HUES6 (cell line): ENCODE data around the gene PCBP3.

ENCODE experiments used
- H3K27ac ChIP-seq: 2 replicates; pipeline ENCODE4 v1.7.0; 2013; ENCODE audit warnings: low read depth, mild to moderate bottlenecking, low read length, inconsistent platforms
- H3K27me3 ChIP-seq: 2 replicates; pipeline ENCODE4 v1.6.1; 2013; ENCODE audit warnings: low read length; ENCODE audit not compliant: control insufficient read depth, insufficient read depth
- H3K36me3 ChIP-seq: 2 replicates; pipeline ENCODE4 v1.6.1; 2013; ENCODE audit warnings: low read length; ENCODE audit not compliant: control insufficient read depth, insufficient read depth
- H3K4me1 ChIP-seq: 2 replicates; pipeline ENCODE4 v1.6.1; 2013; ENCODE audit warnings: low read length; ENCODE audit not compliant: control insufficient read depth, insufficient read depth
- H3K4me3 ChIP-seq: 2 replicates; pipeline ENCODE4 v1.5.1; 2013; ENCODE audit warnings: low read depth, low read length
- H3K9ac ChIP-seq: one replicate; pipeline ENCODE4 v1.6.1; 2013; ENCODE audit warnings: mild to moderate bottlenecking, low read length
- H3K9me3 ChIP-seq: 2 replicates; pipeline ENCODE4 v1.6.1; 2013; ENCODE audit warnings: low read depth, low read length; ENCODE audit not compliant: control insufficient read depth, insufficient read depth

Gene PCBP3

DNA sequence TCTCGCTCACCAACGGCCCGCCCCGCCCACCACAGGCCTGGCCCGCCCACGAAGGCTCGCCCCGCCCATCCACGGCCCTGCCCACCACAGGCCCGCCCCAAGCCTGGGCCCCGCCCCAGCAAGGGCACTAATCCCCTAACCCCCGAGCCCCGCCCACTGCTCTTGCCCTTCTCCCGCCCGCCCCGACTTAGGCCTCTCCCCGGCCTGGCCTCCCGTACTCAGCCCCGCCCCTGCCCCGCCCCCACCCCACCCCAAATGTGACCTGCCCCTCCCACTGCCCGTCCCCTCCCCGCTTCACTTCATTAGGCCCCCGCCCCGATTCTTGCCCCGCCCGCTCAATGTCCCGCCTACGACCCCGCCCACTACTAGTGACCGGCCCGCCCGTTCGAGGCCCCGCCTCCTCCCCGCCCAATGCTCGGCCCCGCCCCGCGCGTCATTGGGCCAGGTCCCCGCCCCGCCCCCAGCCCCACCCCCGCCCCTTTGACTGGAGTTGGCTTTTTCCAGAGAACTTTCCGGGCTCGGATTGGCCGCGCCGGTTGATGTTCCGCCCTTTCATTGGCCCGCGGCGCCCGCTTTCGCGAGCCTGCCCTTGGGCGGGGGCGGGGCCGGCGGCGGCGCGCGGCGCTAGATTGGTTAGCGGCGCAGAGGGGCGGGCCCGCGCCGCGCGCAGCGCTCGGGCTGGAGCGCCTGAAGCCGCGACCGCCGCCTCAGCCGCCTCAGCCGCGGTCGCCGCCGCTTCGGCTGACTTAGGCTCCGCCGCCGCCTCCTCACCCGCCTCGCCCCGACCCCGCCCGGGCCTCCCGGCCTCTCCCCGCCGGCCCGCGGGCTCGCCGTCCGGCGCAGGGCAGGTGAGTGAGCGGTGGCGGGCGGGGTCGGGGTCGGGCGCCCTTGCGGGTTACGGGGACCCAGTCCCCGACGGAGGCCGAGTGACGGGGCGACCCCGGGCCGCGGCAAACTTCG is at the start of gene PCBP3:
Gene PCBP3 (plus strand): TSS at position 705 of the 960 bp plus-strand sequence. CDS start 206,361 bp downstream, outside the sequence.
- Histone ChIP-seq H3K9me3 (no peaks in the 10 kb centered on the region; the same call in 1 of the 2 replicates), H3K27ac (no peak within 1 kb of the TSS), H3K9ac (no peak within 1 kb of the TSS), H3K27me3 (peaks cover 36% of the 10 kb centered on the region), H3K36me3 (no peaks in the 10 kb centered on the region), H3K4me3 (peak within 1 kb of the TSS; percentile 62), H3K4me1 (peaks cover 13% of the 10 kb centered on the region)

DNA sequence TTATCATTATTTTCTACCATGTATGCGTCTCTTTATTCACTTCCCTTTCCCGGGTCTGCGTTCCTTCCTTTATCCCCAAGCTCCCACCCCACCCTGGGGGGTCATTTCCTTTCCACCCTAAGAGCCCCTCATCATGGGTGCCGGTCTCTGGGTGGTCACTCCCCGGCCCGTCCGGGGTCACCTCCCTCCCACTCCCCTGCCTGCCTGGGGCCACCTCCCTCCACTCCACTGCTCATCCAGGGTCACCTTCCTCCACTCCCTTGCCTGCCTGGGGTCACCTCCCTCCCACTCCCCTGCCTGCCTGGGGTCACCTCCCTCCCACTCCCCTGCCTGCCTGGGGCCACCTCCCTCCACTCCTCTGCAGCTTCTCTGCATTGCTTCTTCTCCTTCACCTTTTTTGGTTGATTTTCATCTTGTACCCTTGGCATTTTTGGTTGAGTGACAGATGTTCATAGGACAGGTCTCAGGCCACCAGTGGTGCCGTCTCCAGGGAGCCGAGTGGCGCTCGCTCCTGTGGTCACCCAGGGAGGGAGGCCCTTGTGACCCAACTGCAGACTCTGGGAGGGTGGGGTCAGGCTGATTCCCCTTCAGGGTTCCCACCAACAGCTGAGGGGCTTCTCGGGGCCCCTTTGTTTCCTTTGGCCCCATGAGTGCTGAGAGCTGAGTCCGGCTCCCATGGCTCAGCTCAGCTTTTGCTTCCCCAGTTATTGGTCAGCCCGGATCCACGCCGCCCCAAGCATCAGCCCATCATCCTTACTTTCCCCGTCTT is 48.6 kb upstream of the PCBP3 start:
- H3K27ac ChIP-seq, result no peak overlapping the region
- H3K4me1 ChIP-seq, result no peaks in the 10 kb centered on the region
- H3K9me3 ChIP-seq, result peaks cover 5% of the 10 kb centered on the region; the same call in 1 of the 2 replicates
- H3K4me3 ChIP-seq, result no peak overlapping the region
- H3K27me3 ChIP-seq, result peaks cover 19% of the 10 kb centered on the region
- no peak overlapping the region for H3K9ac ChIP-seq
- no peaks in the 10 kb centered on the region for H3K36me3 ChIP-seq

DNA sequence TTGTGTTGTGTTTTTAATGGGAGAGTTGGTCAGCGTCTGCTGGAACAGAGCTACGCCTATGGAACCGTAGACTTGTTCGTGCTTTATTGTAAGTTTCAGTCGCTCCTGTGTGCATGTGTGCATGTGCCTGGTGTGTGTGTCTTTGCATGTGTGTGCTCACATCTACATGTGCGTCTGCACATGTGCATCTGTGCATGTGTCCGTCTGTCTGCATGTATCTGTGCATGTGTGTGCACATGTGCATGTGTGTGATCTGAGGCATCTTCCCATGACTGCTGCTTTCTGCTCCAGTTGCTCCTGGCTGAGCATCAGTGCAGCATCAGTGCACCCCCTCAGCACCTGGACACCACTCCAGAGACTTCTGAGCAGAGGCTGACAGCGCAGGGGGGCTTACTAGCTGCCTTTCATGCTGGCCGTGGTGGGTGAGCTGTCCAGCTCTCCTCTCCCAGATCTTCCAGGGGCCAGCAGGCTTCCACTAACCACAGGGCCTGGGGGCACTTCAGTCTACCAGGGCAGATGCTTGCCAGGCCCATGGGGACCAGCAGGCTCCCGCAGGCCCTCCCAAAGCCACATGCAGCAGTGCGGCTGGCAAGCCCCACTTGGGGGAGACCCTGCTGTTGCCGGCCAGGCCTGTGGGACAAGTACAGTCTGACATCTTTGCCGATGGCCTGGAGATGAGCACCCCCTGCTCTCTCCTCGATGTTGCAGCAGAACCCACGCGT is 47.8 kb upstream of the PCBP3 start:
- H3K9ac ChIP-seq, result no peak overlapping the region
- no peaks in the 10 kb centered on the region for H3K4me1 ChIP-seq
- H3K36me3 ChIP-seq, result no peaks in the 10 kb centered on the region
- H3K9me3 ChIP-seq, result peaks cover 13% of the 10 kb centered on the region
- peaks cover 16% of the 10 kb centered on the region for H3K27me3 ChIP-seq
- H3K27ac ChIP-seq, result no peak overlapping the region
- no peak overlapping the region for H3K4me3 ChIP-seq

DNA sequence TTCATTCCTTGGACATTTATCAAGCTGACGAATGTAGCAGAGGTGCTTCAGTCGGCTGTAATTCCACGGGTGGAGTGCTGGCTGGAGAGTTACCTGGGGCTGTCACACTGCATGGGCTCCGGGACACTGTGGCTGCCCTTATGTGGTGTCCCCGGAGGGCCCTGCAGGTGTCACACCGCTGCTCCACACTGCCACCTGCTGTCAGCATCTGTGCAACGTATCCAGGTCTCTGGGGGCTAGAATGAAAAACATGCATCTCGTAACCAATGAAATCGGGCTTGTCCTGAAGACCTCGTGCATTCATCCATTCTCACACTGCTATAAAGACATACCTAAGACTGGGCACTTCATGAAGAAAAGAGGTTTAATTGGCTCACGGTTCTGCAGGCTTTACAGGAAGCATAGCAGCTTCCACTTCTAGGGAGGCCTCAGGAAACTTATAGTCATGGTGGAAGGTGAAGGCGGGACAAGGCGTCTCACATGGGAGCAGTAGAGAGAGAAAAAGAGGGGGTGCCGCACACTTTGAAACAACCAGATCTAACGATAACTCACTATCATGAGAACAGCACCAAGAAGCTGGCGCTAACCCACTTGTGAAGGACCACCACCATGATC is 46.7 kb upstream of the PCBP3 start:
- no peak overlapping the region for H3K4me3 ChIP-seq
- no peaks in the 10 kb centered on the region for H3K36me3 ChIP-seq
- no peak overlapping the region for H3K9ac ChIP-seq
- no peak overlapping the region for H3K27ac ChIP-seq
- H3K4me1 ChIP-seq, result no peaks in the 10 kb centered on the region
- peaks cover 7% of the 10 kb centered on the region; the same call in 1 of the 2 replicates for H3K27me3 ChIP-seq
- H3K9me3 ChIP-seq, result peaks cover 15% of the 10 kb centered on the region

DNA sequence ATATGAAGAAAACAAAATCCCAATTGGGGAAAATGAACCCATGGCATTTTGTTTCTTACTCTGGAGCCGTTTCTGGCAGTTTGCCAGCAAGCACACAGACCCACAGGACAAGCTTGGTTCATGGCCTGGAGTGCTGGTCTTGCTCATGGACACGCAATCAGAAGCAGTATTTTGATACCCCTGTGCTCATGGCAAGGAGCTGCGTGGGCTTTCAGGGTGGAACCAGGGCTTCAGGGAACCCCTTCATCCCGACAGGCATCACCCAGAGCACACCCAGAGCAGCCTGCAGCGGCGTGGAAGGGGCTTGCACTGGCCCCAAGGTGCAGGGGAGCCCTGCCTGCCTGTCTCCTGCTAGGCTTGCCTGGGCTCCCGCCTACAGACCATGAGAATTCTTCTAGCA is 45.4 kb upstream of the PCBP3 start:
- Histone ChIP-seq H3K27ac (no peak overlapping the region), H3K9me3 (peaks cover 17% of the 10 kb centered on the region), H3K4me3 (no peak overlapping the region), H3K27me3 (peaks cover 7% of the 10 kb centered on the region; the same call in 1 of the 2 replicates), H3K36me3 (no peaks in the 10 kb centered on the region), H3K9ac (no peak overlapping the region), H3K4me1 (no peaks in the 10 kb centered on the region)

DNA sequence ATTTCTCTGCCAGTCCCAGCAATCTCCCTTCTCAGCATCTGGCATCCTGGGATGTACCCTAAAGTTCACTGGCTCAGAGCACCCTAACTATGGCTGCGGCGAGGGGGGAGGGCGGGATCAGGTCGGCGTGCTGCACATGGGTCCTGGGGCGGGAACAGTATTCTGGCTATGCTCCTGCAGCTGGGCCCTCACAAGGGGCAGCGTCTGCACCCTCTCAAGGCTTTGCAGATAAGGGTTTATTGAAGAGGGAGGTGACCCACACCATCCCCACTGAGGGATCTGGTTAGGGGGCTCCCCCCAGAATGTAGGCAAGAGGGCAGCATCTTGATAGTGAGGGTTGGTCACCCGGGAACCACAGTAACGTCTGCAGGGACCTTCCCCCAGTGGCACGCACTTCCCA is 44.9 kb upstream of the PCBP3 start:
- Histone ChIP-seq H3K9ac (no peak overlapping the region), H3K9me3 (peaks cover 20% of the 10 kb centered on the region), H3K4me3 (no peak overlapping the region), H3K4me1 (no peaks in the 10 kb centered on the region), H3K27me3 (peaks cover 7% of the 10 kb centered on the region; the same call in 1 of the 2 replicates), H3K36me3 (no peaks in the 10 kb centered on the region), H3K27ac (no peak overlapping the region)

DNA sequence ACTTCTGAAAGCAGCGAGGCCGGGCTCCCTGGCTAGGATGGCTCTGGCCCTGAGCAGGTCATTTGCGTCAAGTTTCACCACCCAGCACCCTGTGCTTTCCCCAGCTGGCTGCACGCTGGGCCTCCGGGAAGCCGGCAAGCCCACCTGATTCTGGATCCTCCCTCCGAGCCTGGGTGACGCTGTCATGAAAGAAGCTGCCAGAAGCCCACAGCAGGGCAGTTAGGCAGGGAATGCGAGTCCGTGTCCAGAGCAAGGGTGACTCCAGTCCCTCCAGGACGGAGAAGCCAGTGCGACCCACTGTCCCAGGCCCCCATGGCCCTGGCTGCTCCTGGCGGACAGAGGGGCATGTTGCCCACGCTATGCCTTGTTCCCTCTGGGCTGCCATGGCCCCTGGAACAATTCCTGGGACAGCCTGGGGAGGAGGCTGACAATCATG is 44.4 kb upstream of the PCBP3 start:
- Histone ChIP-seq H3K27ac (no peak overlapping the region), H3K9me3 (peaks cover 21% of the 10 kb centered on the region), H3K36me3 (no peaks in the 10 kb centered on the region), H3K4me1 (no peaks in the 10 kb centered on the region), H3K4me3 (no peak overlapping the region), H3K27me3 (peaks cover 7% of the 10 kb centered on the region; the same call in 1 of the 2 replicates), H3K9ac (no peak overlapping the region)

DNA sequence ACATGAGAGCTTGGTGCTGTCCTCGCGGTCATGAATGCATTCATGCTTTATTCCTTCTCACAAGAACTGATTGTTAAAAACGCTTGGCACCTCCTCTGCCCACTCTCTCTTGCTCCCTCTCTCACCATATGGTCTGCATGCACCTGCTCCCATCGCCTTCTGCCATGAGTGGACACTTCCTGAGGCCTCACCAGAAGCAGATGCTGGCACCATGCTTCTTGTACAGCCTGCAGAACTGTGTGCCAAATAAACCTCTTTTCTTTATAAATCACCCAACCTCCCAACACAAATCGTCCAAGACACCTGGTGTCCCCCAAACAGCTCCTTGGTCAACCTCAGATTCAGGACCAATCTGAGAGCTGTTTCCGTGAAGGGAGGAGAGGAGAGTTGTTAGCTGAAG is 43.3 kb upstream of the PCBP3 start:
- Histone ChIP-seq H3K27ac (no peak overlapping the region), H3K36me3 (no peaks in the 10 kb centered on the region), H3K4me3 (no peak overlapping the region), H3K9me3 (peaks cover 21% of the 10 kb centered on the region), H3K27me3 (peaks cover 7% of the 10 kb centered on the region; the same call in 1 of the 2 replicates), H3K4me1 (no peaks in the 10 kb centered on the region), H3K9ac (no peak overlapping the region)

DNA sequence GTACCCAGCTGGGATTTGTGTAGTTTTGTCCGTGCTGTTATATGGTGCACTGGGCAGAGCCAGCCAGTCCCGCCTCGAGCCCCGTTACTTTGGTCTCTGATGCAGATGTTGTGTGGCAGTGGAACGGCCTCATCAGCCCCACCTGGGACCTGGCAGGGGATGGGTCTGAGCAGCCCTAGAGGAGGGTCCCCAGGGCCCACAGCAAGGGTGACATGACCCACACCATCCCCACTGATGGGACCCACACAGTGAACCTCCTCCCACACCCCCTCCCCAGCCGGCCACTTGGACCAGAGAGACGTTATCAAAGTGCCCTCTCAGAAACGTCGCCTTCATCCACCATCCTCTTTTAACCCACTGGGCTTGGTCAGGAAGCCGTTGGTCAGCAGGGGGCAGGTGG is 42.0 kb upstream of the PCBP3 start:
- H3K4me3 ChIP-seq, result no peak overlapping the region
- no peak overlapping the region for H3K9ac ChIP-seq
- peaks cover 7% of the 10 kb centered on the region; the same call in 1 of the 2 replicates for H3K27me3 ChIP-seq
- no peaks in the 10 kb centered on the region for H3K4me1 ChIP-seq
- H3K9me3 ChIP-seq, result peaks cover 21% of the 10 kb centered on the region
- H3K36me3 ChIP-seq, result no peaks in the 10 kb centered on the region
- no peak overlapping the region for H3K27ac ChIP-seq

DNA sequence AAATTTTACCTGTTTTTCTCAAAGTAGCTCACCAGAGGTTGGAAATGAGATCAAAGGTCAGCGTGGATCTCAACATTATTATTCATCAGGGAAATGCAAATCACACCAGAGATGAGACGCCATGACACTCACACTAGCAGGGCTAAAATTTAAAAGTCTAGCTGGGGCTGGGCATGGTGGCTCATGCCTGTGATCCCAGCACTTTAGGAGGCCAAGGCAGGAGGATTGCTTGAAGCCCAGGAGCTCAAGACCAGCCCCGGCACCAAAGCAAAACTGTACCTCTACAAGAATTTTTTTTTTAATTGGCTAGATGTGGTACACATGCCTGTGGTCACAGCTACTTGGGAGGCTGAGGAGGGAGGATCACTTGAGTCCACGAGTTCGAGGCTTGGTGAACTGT is 41.4 kb upstream of the PCBP3 start:
- Histone ChIP-seq H3K4me1 (no peaks in the 10 kb centered on the region; the same call in 1 of the 2 replicates), H3K27ac (no peak overlapping the region), H3K36me3 (no peaks in the 10 kb centered on the region), H3K4me3 (no peak overlapping the region), H3K9me3 (peaks cover 21% of the 10 kb centered on the region), H3K27me3 (peaks cover 10% of the 10 kb centered on the region; the same call in 1 of the 2 replicates), H3K9ac (no peak overlapping the region)
